Rectal smooth muscle tissue (tissue), 1 donor: Measurements from ENCODE around the gene MAP6.

Experiments
- H3K27ac ChIP-seq: one replicate; pipeline ENCODE4 v1.7.0; 2013; ENCODE audit warnings: low read depth, low read length, inconsistent platforms
- H3K27me3 ChIP-seq: one replicate; pipeline ENCODE4 v1.7.0; 2013; ENCODE audit warnings: low read length; ENCODE audit not compliant: control insufficient read depth, insufficient read depth
- H3K36me3 ChIP-seq: one replicate; pipeline ENCODE4 v1.7.0; 2013; ENCODE audit warnings: low read length; ENCODE audit not compliant: control insufficient read depth, insufficient read depth
- H3K4me1 ChIP-seq: one replicate; pipeline ENCODE4 v1.7.0; 2013; ENCODE audit warnings: low read length; ENCODE audit not compliant: control insufficient read depth, insufficient read depth
- H3K4me3 ChIP-seq: one replicate; pipeline ENCODE4 v1.7.0; 2013; ENCODE audit warnings: low read length
- H3K9ac ChIP-seq: one replicate; pipeline ENCODE4 v1.7.0; 2013; ENCODE audit warnings: low read length

Gene MAP6

GRCh38 chr11:75668451-75669297 is at the start of gene MAP6:
MAP6 (minus strand) TSS chr11:75669038; CDS start chr11:75668369, 669 bp downstream.
- H3K4me1 ChIP-seq = no peaks in the 10 kb centered on the region
- H3K27ac ChIP-seq = peak within 1 kb of the TSS; percentile 22
- no peaks in the 10 kb centered on the region for H3K36me3 ChIP-seq
- peaks cover 9% of the 10 kb centered on the region for H3K27me3 ChIP-seq
- no peak within 1 kb of the TSS for H3K9ac ChIP-seq
- H3K4me3 ChIP-seq = peak within 1 kb of the TSS; percentile 63

DNA sequence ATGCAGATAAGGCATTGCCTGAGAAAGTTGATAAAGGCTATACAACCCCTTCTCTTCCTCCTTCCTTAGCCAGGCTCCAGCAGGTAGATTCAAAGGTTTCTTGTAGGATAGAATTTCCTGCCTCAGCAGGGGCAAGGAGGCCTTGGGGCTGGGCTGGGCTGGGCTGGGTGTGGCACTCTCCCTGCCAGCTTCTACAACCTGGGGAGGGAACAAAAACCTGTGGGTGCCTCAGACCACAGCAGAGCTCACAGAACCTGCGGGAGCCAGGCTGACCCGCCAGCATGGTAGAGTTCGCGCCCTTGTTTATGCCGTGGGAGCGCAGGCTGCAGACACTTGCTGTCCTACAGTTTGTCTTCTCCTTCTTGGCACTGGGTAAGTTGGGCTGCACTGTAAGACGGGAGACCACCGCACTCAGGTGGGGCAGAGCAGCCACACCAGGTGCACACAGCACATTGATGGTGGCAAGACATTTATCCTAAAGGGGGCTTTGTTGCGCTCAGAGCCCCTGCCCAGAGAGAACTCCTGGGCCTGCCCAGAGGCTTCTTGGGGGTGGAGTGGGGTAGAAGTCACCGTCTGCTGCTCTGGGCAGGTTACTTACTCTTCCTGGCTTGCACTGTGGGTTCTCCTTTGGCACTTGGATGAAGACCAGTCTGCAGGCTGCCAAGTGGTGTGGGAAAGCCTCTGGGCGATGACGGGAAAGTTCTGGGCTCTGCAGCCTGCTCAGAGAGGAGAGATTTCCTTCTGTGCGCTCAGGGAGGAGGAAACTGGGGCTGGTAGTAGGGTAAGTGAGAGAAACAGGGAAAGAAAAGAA is 49.0 kb upstream of the MAP6 start, which contains the start of gene MOGAT2:
TSS of gene MOGAT2 (plus strand) at position 231 of the 811 bp plus-strand sequence. CDS start at position 282, 51 bp downstream.
- no peaks in the 10 kb centered on the region for H3K4me1 ChIP-seq
- peak within 1 kb of the TSS; percentile 51 for H3K4me3 ChIP-seq
- H3K36me3 ChIP-seq = no peaks in the 10 kb centered on the region
- H3K27ac ChIP-seq = no peak within 1 kb of the TSS
- H3K27me3 ChIP-seq = no peaks in the 10 kb centered on the region
- peak within 1 kb of the TSS; percentile 16 for H3K9ac ChIP-seq

DNA sequence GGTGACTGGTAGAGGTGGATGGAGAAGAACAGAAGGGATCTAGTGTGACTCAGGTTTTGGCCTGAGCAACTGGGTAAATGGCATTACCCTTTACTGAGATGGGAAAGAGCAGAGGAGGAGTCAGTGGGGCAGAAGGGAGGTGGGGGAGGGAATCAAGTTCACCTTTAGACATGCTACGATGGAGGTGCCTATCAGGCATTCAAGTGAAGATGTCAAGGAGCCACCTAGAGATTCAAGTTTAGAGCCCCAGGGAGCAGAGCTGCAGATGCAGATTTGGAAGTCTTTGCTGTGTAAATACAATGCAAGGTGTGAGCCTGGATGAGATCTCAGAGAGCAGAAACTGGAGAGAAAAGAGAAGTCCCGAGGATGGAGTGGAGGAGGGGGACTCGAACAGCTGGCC is 47.8 kb upstream of the MAP6 start:
- no peak overlapping the region for H3K27ac ChIP-seq
- H3K36me3 ChIP-seq = no peaks in the 10 kb centered on the region
- H3K9ac ChIP-seq = no peak overlapping the region
- H3K4me1 ChIP-seq = no peaks in the 10 kb centered on the region
- H3K27me3 ChIP-seq = no peaks in the 10 kb centered on the region
- no peak overlapping the region for H3K4me3 ChIP-seq

DNA sequence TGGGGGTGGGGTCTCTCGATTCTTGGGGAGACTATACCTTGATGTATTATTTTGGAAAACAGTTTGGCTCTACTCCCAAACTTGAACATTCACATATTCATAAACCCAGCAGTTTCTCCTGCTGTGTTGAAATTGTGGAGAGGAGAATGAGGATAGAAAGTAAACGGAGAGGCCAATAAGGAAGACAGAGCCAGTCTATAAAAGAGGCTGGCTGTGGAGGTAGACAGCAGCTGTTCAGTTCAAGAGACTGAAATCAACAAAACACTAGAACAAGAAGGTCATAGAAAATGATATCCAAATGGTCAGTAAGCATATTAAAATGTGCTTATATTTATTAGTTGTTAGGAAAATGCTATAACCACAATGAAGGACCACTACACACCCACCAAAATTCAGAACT is 46.9 kb upstream of the MAP6 start:
- Histone ChIP-seq H3K4me3 (no peak overlapping the region), H3K36me3 (no peaks in the 10 kb centered on the region), H3K4me1 (no peaks in the 10 kb centered on the region), H3K27me3 (no peaks in the 10 kb centered on the region), H3K9ac (no peak overlapping the region), H3K27ac (no peak overlapping the region)

DNA sequence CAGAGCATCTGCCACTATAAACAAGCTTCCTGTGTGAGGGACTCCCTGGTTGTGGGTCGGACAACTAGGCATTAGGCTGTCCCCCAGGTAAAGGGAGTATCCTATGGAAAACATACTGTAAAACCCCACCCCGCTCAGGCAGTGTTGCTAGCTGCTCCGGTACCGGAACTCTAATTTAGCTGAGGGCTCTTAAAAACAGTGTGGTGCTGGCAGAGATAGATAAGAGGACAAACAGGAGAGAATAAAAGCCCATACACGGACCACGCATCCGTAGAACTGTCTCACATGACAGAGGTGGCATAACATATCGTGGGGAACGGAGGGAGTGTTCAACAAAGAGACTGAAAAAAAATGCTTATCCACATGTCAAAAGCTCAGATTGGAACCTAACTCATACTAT is 45.4 kb upstream of the MAP6 start:
- H3K27ac ChIP-seq = no peak overlapping the region

GRCh38 chr11:75706260-75706729 is 37.5 kb upstream of the MAP6 start:
- no peaks in the 10 kb centered on the region for H3K36me3 ChIP-seq
- H3K4me1 ChIP-seq = peaks cover 4% of the 10 kb centered on the region
- no peaks in the 10 kb centered on the region for H3K27me3 ChIP-seq
- no peak overlapping the region for H3K27ac ChIP-seq
- peak overlapping the region; percentile 16 for H3K4me3 ChIP-seq
- H3K9ac ChIP-seq = no peak overlapping the region

More for the DNA sequence above, 45.4 kb upstream of the MAP6 start:
- Histone ChIP-seq H3K9ac (no peak overlapping the region), H3K36me3 (no peaks in the 10 kb centered on the region), H3K4me3 (no peak overlapping the region), H3K27me3 (no peaks in the 10 kb centered on the region), H3K4me1 (no peaks in the 10 kb centered on the region)

GRCh38 chr11:75705541-75705940 is 36.7 kb upstream of the MAP6 start:
- no peak overlapping the region for H3K4me3 ChIP-seq
- H3K4me1 ChIP-seq = peaks cover 4% of the 10 kb centered on the region
- no peak overlapping the region for H3K9ac ChIP-seq
- no peak overlapping the region for H3K27ac ChIP-seq
- no peaks in the 10 kb centered on the region for H3K27me3 ChIP-seq
- no peaks in the 10 kb centered on the region for H3K36me3 ChIP-seq

- no peaks in the 10 kb centered on the region for H3K27me3 ChIP-seq
- no peaks in the 10 kb centered on the region for H3K36me3 ChIP-seq
- H3K4me3 ChIP-seq = no peak overlapping the region
- H3K9ac ChIP-seq = no peak overlapping the region
- no peak overlapping the region for H3K27ac ChIP-seq
- H3K4me1 ChIP-seq = peaks cover 4% of the 10 kb centered on the region
Observed at GRCh38 chr11:75703695-75704237, 34.9 kb upstream of the MAP6 start.

DNA sequence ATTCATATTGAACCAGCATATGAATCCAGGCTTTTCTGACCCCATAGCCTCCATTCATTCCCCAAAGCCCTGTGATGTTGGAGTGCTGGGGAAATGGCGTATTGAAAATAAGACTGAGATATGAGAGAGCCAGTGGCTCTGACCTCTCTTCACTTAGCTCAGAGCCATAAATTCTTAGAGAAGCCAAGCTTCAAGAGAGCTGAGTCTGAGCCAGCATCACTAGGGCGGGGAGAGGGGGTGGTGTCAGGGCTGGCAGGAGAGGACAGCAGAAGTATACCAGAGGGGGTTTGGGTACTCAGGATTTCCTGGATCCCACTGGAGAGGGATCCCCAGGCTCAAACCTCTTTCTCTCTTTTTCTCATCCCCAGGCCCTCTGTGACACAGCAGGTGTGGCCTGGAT is 32.1 kb upstream of the MAP6 start:
- H3K4me1 ChIP-seq = no peaks in the 10 kb centered on the region
- H3K27me3 ChIP-seq = no peaks in the 10 kb centered on the region
- H3K27ac ChIP-seq = no peak overlapping the region
- no peak overlapping the region for H3K4me3 ChIP-seq
- no peaks in the 10 kb centered on the region for H3K36me3 ChIP-seq
- H3K9ac ChIP-seq = no peak overlapping the region

- H3K4me1 ChIP-seq = no peaks in the 10 kb centered on the region
- H3K9ac ChIP-seq = no peak overlapping the region
- no peaks in the 10 kb centered on the region for H3K27me3 ChIP-seq
- no peak overlapping the region for H3K4me3 ChIP-seq
- no peaks in the 10 kb centered on the region for H3K36me3 ChIP-seq
- H3K27ac ChIP-seq = no peak overlapping the region
Observed at GRCh38 chr11:75697906-75698581, 29.2 kb upstream of the MAP6 start.

DNA sequence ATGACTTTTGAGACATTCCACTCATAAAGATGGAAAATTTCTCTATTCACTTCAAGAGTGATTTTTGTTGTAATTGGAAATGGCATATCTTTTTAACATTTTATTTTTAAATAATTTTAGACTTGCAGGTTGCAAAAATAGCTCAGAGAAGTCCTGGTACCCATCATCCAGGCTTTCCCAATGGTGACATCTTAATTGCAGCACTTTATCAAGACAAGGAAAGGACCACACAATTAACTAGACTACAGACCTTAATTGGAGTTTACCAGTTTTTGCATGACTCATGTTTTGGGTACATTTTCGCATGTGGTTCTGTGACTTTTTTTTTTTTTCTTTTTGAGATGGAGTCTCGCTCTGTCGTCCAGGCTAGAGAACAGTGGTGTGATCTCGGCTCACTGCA is 23.0 kb upstream of the MAP6 start:
- no peaks in the 10 kb centered on the region for H3K4me1 ChIP-seq
- H3K4me3 ChIP-seq = no peak overlapping the region
- no peaks in the 10 kb centered on the region for H3K27me3 ChIP-seq
- H3K36me3 ChIP-seq = no peaks in the 10 kb centered on the region
- no peak overlapping the region for H3K27ac ChIP-seq
- H3K9ac ChIP-seq = no peak overlapping the region
